GM12891 (cell line): ENCODE results near the gene EMX2.

Source experiments
- PAX5 ChIP-seq: IDR thresholded peaks from 2 replicates; pipeline ENCODE4 v1.6.1; 2011; ENCODE audit warnings: low read length, moderate library complexity, mild to moderate bottlenecking; ENCODE audit not compliant: insufficient read depth, severe bottlenecking
- POLR2A ChIP-seq: IDR thresholded peaks from 2 replicates; pipeline ENCODE4 v1.6.1; 2011; ENCODE audit warnings: low read depth, low read length, control low read depth
- POLR2AphosphoS5 ChIP-seq: IDR thresholded peaks from 2 replicates; pipeline ENCODE4 v1.6.1; 2011; ENCODE audit warnings: low read depth, low read length, control low read depth
- SPI1 ChIP-seq: IDR thresholded peaks from 2 replicates; pipeline ENCODE4 v1.6.1; 2011; ENCODE audit warnings: low read depth, low read length, control low read depth
- TAF1 ChIP-seq: IDR thresholded peaks from 2 replicates; pipeline ENCODE4 v1.6.1; 2011; ENCODE audit warnings: low read depth, low read length, control low read depth

DNA sequence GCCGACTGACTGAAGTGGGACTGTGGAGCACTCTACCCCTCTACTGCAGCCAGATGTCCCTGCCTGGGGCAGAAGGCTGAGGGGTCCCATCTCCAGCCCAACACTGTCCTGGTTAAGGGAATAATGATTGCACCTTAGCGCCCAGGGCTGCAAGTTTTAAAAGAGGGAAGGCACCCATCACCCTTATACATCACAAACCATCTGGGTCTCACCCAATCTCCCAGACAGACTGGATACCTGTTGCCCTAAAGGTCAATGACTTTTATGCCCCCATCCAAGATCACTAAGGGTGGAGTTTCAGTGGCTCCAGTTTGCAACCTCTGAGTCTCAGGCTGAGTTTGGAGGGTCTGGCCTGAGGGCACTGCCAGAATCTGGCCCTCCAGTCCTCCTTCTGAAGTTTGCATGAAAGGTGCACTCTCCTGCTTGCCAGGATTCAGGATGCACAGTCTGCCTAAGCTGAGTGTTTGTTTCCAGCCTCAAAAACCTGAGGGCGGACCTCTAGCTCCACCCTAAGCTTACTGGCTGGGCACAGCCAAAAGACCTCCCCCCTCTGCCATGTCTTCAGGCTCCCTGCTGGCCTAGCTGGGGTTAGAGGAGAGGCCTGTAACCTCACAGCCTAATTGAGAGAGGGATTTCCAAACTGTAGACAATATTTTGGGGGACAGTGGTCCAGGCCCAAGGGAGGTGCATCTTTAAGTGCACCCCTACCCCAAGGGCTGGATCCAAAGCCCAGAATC is 2.5 kb upstream of the EMX2 start:
- TF ChIP-seq POLR2AphosphoS5 = no peak
- TF ChIP-seq POLR2A = no peak
- no peak for TF ChIP-seq PAX5
- no peak for TF ChIP-seq SPI1
- no peak for TF ChIP-seq TAF1
